SK-N-SH treated with all-trans-retinoic acid at 6 μM for 48 hours (cell line): Measurements from ENCODE around the gene XCL1.

Experiments
- ARNTL ChIP-seq: fragments of 450-650 bp; formaldehyde crosslinking; IDR thresholded peaks from 2 replicates; pipeline ENCODE4 v1.5.0; 2020; ENCODE audit warnings: low read depth, mild to moderate bottlenecking, moderate library complexity, borderline replicate concordance
- CSDC2 ChIP-seq: fragments of 250-450 bp; sonication (Bioruptor Pico); IDR thresholded peaks from 2 replicates; pipeline ENCODE4 v1.5.0; 2020; ENCODE audit warnings: mild to moderate bottlenecking, moderate library complexity
- ISL1 ChIP-seq: fragments of 250-450 bp; sonication (Bioruptor Pico); IDR thresholded peaks from 2 replicates; pipeline ENCODE4 v2.1.2; 2022; ENCODE audit warnings: mild to moderate bottlenecking, moderate library complexity
- OSR1 ChIP-seq: fragments of 250-450 bp; sonication (Bioruptor Pico); IDR thresholded peaks from 2 replicates; pipeline ENCODE4 v1.8.0; 2022; ENCODE audit warnings: moderate library complexity, mild to moderate bottlenecking, inconsistent platforms
- PATZ1 ChIP-seq: fragments of 250-450 bp; sonication (Bioruptor Pico); IDR thresholded peaks from 2 replicates; pipeline ENCODE4 v1.8.0; 2020; ENCODE audit warnings: mild to moderate bottlenecking, moderate library complexity, borderline replicate concordance
- POU6F1 ChIP-seq: fragments of 250-450 bp; sonication (Bioruptor Pico); IDR thresholded peaks from 2 replicates; pipeline ENCODE4 v1.8.0; 2021; ENCODE audit warnings: low read depth, mild to moderate bottlenecking, moderate library complexity, borderline replicate concordance
- RARB ChIP-seq: fragments of 250-450 bp; sonication (Bioruptor Pico); IDR thresholded peaks from 2 replicates; pipeline ENCODE4 v1.8.0; 2021; ENCODE audit warnings: mild to moderate bottlenecking, moderate library complexity
- TOX ChIP-seq: fragments of 250-450 bp; sonication (Bioruptor Pico); IDR thresholded peaks from 2 replicates; pipeline ENCODE4 v1.8.0; 2021; ENCODE audit warnings: mild to moderate bottlenecking, moderate library complexity, borderline replicate concordance
- ZFP3 ChIP-seq: fragments of 250-450 bp; sonication (Bioruptor Pico); IDR thresholded peaks from 2 replicates; pipeline ENCODE4 v1.5.0; 2020; ENCODE audit warnings: mild to moderate bottlenecking, moderate library complexity
- ZFP30 ChIP-seq: fragments of 450-650 bp; formaldehyde crosslinking; IDR thresholded peaks from 2 replicates; pipeline ENCODE4 v1.5.0; 2022; ENCODE audit warnings: mild to moderate bottlenecking, moderate library complexity

DNA sequence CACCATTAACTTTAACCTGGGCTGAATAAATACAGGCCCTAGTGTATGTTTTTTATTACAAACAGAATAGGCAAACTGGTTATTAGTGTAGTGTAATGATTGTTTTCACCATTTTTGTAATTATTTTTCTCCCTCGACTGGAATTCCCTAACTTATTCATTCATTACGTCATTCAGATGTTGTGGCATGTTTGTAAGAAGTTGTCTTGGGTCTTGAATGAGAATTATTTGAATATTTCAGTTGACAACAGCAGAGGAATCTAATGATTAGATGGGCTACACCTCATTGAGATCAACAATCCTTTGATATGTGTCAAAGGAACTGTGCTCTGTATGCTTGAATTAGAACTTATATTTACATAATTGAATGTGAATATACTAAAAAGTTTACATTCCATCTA, 12.8 kb downstream of the XCL1 start:
- TF ChIP-seq RARB (CRISPR knock-in tag): no peak
- no peak for TF ChIP-seq ARNTL (CRISPR knock-in tag)
- TF ChIP-seq CSDC2 (CRISPR knock-in tag): no peak
- no peak for TF ChIP-seq PATZ1
- TF ChIP-seq ZFP30 (CRISPR knock-in tag): no peak
- TF ChIP-seq TOX: no peak
- no peak for TF ChIP-seq OSR1 (CRISPR knock-in tag)
- no peak for TF ChIP-seq ISL1 (CRISPR knock-in tag)
- no peak for TF ChIP-seq POU6F1
- TF ChIP-seq ZFP3: no peak
